GM18861 (cell line): ENCODE data around the gene HK3.

Source experiments
- ATAC-seq: cut with Tn5 transposase; IDR thresholded peaks from one replicate; pipeline ENCODE4 v1.9.1; 2021; ENCODE audit not compliant: unreplicated experiment

HK3 gene

DNA sequence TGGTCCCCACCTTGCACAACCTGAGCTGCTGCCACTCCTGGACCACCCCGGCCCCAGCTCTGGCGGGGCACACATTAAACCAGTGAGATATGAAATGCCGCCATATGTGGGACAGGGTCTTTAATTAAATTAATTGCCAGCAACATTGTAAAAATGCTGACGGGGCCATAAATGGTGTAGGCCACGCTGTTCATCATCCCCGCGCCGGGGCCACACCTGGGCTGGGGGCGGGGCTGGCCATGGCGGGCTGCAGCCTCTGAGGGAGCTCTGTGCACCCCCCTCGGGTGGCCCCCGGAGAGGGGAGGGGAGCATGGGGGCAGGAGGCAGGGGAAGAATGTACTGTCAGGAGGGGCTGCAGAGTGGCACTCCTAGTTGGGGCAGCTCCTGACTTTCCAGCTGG, 47.8 kb downstream of the HK3 start:
- no peak for ATAC-seq

DNA sequence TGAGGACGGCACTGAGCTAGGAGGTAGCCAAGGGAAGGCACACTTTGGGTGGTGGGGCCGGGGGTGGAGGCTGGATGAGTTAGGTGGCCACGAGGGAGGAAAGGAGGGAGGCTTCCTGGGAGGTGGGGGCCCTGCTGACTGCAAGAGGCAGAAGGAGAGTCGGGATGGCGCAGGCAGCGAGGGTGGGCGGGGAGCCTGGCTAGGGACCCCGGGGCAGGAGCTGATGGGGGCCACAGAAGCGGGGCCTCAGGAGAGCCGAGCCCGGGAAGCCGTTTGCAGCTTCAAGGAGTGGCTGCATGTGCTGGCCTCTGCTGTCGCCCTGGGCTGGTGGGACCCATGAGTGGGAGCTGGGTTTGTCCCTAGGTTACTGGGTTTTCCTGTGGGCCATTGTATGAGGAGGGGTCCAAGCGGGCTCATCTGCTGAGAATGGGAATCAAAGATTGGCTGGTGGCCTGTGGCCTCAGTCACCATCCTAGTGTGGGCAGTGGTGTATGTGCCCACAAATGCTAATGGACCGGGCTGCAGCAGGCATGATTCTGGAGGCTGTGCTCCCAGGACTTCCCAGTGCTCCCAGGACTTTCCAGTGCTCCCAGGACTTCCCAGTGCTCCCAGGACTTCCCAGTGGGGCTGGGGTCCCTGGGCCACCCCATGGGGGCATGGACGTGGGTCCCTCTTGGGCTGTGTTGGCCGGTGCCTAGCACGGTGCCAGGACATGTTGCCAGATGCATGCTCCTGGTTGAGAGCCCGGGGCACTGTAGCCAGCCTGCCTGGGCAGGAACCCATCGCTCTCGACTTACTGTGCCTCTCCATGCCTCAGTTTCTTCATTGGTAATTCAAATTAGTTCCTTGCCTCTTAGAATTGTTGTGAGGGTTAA, 48.5 kb downstream of the HK3 start:
- no peak for ATAC-seq

DNA sequence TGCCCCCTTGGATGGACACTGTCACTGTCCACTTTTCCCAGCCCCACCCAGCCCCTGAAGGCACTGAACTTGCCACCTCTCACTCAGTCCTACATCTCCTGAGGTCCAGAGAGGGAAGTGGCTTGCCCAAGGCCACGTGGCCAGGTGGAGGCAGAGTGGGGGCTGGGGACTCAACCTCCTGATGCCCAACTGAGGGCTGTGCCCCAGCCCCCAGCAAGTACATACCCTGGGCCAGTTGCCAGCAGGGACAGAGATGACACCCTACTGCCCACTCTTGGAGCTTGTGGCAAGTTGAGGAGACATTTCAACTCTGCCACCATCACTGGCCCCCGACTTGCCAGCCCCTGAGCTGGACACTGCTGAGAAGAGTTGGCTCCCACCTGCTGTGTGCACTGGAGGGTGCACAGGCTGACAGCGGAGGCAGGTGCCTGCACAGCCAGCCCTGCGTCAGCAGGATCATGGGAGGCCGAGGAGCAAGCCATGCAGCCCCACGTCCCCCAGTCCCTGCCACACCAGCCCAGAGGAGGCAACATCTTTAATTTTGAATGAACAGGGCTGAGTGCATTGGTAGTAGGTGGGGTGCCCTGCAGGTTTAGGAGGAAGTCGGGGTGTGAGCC, 49.4 kb downstream of the HK3 start:
- ATAC-seq = no peak

DNA sequence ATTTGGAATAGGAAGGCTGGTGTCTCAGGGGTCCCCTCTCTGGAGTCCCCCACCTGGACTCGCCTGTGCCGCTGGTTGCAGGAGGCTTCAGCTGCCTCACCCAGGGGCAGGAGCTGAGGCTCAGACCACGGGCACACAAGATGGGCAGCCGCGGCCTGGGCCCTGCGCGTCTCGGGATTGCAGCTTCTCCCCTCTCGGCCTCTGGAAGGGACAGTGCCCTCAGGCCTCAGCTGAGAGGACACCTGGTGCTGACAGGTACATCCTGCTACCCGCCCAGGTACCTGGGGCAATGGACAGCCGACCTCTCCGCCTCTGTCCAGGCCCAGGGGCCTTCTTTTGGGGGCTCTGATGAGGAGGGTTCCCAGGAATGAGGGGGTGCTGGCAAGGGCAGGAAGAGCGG, 50.5 kb downstream of the HK3 start:
- ATAC-seq = no peak

DNA sequence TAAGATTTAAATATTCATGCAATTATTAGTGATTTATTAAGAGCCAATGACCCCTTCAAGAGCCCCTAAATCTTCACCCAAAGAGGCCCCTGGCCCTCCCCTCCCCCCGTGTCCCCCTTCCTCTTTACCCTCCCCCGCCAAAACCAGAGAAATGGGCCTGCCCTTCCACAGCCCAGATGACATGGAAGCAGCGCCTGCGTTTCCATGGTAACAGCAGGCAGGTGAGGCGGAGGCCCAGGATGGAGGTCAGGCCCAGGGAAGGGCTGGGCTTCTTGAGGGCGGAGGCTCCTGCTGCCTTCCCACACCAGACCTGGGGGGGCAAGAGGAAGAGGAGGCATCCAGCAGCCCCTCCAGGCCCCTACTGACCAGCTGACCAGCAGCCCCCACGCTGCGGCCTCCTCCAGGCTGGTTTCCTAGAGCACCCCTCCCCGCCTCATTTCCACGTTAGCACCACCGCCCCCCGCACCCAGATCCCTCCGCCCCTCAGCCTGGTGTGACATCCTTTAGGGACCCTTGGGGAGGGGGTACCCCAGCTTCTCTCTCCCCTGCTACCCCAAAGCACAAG, 51.3 kb downstream of the HK3 start:
- ATAC-seq = no peak

DNA sequence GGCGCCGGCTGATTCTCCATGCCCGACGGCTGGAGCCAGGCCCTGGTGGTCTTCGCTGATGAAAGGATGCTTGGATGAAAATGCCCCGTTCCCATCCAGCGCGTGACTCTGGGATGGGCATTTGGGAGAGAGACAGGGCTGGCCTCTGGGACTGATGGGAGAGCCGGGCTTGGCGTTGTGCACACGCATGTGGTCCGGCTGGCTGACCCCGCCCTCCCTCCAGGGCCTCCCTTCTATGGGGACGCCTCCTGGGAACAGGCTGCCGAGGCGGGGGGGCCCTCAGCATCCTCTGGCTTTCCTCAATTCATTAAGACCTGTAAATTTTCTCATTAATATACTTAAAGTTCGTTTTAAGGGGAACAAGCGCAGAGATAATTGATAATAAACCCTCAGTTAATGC, 52.0 kb downstream of the HK3 start:
- ATAC-seq = no peak

DNA sequence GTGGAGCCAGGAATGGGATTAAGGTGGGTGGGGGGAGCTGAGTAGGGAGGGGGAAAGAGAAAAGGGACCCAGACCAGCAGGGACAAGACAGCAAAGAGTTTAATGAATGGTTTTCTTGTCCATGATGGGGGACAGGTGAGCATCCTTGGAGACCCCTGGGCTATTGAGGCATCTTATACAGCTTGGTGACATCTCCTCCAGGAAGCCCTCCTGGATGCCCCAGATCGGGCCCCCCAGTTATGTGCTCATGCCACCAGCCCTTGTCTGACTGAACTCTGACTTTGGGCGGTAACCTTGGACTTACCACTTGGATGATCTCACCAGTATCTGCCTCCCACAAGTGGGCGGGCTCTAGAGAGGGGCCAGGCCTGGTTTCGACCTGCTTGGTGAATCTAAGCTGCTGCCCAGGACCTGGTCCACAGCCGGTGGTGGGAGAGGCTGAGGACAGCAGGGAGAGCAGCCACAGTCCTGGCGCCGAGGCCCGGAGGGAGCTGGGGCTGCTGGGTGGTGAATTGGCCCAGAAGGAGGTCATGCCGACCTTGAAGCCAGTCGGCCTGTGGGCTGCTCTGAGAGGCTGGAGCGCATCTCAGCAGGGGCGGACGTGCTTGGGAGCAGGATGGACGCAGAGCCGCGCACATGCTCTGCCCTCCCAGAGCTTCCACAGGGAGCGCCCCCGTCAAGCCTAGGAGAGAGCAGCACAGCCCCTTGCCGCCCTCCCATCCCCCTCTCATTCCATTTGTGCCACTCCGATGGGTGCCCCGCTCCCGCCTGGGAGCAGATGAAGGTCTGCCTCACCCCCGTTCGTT, 52.6 kb downstream of the HK3 start:
- ATAC-seq = no peak

DNA sequence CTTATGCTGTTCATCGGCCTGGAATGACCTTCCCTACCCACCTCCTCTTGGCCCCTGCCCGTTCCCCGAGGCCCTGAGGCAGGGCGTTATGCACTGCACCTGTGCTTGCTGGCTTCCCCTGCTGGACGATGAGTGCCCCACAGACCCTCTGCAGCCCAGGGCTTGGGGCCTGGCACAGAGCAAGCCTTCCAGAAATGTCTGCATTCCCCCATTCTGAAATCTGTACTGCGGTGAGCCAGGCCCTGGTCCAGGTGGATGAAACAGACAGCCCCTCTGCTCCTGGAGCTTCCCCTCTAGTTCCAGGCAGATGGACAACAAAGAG, 53.8 kb downstream of the HK3 start:
- ATAC-seq = no peak

DNA sequence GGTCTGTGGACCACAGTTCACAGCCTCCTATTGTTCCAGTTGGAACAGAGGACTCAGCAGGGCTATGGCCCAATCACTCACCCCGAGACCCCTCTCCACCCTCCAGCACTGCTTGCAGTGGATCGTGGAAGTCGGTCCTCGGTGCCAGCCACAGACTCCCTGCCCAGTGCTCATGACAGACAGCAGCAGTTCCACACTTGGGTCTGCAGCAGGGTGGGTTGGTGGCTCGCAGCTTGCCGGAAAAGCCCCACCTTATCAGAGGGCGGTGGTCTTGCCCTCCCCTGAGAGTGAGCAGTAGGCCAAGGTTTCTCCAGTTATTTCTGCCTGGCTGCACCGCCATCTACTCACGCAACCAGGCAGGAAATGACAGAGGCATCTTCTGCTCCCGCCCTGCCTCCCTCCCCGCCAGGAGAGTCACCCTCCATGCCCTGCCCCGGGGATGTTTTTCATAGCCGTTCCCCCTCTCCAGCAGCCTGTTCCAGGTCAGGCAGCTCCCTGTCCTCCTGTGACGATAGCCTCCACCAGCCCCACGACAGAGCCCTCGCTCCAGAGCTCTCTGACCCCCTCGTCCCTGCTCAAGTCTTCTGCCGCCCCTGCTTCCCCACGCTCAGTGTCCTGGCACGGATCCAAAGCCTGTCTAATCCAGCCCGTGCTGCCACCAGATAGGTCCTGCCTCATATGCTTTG, 54.3 kb downstream of the HK3 start:
- no peak for ATAC-seq

DNA sequence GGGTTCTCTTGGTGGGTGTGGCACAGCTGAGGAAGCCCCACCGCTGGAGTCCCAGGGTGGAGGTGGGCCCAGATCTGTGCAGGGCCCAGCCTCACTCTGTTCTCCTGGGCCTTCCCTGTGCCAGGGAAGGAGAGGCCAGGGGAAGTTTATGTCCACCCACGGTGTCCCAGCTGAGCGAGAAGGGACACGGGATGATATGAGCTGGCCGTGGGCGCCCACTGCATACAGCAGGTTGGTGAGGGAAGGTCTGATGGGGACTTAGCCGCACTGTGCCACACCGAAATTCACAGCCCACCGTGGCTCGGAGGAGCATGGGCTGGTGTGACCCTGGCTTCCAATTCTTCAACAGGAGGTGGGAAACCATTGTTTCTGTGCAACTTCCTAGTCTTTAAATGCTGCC, 54.9 kb downstream of the HK3 start:
- ATAC-seq = no peak

DNA sequence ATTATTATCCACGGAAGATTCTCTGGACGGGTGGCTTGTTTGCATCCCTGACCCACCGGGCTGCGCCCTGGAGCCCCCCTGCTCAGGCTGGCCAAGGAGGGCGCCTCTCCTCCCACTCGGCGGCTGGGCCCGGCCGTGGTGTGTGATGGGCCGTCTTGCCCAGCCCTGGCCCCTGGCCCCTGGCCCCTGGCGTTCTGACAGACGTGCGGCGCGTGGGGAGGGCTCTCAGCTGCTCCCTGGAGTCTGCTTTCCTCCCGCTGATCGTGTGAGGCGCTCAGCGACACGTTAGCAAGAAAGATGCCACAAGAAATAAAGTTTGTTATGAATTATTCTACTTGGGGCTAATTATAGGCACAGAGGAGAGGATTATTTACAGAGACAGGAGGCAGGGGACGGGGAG, 55.5 kb downstream of the HK3 start:
- no peak for ATAC-seq

DNA sequence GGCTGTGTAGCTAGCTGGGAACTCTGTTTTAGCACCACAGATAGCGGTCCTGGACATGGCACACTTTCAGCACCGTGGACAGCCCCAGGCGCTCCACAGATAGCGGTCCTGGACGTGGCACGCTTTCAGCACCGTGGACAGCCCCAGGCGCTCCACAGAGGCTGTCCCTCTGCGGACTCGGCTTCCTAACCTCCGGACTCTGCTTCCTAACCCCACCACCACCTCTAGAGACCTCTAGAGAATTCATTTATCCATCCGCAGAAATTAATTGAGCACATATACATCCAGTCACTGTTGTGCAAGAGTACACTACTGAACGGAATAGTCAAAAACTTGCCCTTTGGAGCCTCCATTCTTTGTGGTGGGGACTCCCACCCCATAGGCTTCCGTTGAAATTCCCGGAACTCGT, 61.4 kb downstream of the HK3 start:
- ATAC-seq = no peak

DNA sequence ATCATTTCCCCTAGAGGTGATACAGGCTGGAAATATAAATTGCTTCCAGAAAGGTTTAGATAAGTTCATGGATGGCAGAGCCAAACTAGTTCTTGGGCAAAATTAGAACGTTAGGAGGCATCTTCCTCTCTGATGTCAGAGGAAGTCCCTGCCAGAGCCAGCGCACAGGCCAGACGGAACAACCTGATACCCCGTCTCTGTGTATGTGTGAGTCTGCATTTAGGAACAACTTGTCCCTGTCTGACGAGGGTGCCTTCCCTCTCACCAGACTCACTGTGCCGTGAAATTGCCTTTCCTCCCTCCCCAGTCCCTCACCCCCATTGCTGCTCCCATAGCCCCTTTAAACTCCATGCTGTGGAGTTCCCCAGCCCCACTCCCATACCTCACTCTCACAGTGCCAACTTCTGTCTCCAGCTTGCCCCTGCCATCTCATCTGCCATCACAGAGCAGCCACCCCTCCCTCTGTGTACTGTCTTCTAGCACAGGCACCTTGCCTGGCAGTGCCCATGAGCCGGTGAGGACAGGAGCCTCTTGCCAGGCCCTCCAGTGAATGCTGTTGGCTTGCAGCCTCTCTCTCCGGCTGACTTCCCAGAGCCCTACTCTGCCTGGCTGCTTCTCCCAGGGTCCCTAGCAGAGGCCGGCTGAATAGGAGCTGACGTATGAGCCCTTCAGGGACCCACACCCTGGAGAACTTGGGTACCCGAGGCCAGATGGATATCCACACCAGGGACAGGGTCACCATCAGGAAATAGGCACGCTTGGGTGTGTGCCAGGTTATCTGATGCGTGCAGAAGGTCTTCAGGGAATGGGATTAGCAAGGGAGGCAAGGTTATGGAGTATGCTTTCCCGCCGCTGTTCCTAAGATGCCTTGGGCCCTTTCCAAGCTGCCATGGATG, 62.1 kb downstream of the HK3 start:
- ATAC-seq = no peak

DNA sequence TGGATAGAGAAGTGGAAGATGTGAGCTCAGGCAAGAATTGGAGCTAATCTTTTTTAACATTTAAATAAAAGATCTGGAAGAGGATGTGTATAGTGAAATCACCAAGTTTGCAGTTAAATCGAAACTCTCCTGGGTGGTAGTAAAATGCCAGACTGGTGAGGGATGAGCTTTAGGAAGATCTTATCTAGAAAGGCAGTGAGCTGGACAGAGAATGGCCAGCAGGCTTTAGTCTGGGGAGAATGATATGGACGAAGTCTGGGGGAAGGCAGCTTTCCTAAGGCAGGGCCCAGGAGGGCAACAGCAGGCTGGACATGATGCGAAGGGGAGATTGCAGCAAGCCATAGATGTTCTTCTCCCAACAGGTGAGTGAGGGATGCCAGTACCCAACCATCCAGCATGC, 63.2 kb downstream of the HK3 start:
- ATAC-seq = no peak

DNA sequence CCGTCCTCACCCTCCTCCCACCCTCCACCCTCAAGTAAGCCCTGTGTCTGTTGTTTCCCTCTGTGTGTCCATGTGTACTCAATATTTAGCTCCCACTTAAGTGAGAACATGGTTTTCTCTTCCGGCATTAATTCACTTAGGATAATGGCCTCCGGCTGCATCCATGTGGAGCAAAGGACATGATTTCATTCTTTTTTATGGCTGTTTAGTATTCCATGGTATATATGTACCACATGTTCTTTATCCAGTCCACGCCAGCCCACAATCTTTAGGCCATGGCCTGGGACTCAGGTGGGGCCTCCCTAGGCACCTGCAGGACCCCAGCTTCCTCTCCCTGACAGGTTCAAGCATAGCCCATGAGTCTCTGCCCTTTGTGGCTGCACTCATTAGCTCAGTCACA, 65.9 kb downstream of the HK3 start:
- ATAC-seq = no peak

DNA sequence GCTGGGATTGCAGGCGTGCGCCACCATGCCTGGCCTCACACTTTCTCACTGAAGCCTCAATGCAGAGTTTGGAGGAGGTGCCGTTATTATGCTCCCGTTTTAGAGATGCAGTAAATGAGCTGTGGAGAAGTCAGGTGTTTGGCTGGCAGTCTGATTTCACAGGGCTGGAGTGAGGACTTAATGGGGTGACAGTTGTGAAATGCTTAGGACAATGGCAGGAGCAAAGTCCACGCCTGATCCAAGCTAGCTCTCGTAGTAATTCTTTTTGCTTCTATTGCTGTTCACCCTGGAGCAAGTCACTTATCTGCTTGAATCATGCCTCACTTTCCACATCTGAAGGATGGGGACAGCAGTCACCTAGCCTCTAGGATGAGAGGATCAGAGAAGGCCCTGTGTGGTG, 67.0 kb downstream of the HK3 start:
- ATAC-seq = no peak

DNA sequence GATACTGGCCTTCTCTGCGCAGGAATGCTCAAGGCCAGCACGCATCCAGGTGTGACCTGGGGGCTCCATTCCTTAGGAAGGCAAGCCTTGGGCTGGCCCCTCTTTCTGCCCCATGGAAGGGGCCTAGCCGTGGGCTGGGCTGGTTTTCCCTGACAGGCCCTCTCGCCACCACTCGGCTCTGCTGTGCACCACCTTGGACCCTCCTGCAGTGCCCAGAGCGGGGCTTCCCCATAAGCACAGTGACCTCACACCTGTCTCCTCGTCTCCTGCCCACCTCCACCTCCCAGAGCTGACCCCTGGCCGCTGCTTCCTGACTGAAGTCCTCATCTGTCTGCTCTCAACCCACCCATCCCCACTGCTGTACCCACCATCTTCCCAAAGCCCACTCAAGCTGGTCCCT, 67.7 kb downstream of the HK3 start:
- no peak for ATAC-seq

DNA sequence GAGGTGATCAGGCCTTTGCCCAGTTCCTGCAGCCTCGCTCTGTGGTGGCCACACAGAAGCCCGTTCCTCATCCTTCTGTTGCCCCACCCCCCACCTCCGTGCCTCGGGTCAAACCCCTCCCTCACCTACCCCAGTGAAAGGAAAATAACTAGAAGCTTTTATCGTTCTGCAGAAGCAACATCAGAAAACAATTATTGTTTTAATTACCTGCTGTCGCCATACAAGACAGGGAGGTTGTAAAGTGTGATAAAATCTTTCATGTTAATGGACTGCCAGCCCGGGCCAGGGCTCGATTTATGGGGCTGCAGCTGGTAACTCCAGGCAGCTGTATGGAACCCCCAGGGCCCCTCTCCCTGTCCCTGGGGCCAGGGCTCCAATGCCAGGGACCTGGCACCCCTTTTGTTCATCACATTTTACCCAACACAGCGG, 68.1 kb downstream of the HK3 start:
- ATAC-seq = no peak
